WTC11 (cell line): Measurements from ENCODE around the gene ALS2CL.

ENCODE experiments used
- CBFB ChIP-seq: sonication (generic); formaldehyde crosslinking; IDR thresholded peaks from 2 replicates; pipeline ENCODE4 v1.8.1; 2022; ENCODE audit warnings: mild to moderate bottlenecking, low read depth, missing genetic modification reagents
- RELA ChIP-seq: sonication (generic); formaldehyde crosslinking; IDR thresholded peaks from 2 replicates; pipeline ENCODE4 v1.8.1; 2022; ENCODE audit warnings: missing genetic modification reagents, mild to moderate bottlenecking, borderline replicate concordance
- TF ChIP-seq, protein P1 (sequence below): fragments of 200-600 bp; IDR thresholded peaks from 2 replicates; pipeline ENCODE4 v1.8.0; 2022; ENCODE audit warnings: antibody characterized with exemption
- TF ChIP-seq, protein P2 (sequence below): sonication (generic); formaldehyde crosslinking; conservative IDR thresholded peaks from 2 replicates; pipeline ENCODE4 v1.8.1; 2023; ENCODE audit warnings: mild to moderate bottlenecking, low read depth, missing genetic modification reagents, moderate library complexity

DNA sequence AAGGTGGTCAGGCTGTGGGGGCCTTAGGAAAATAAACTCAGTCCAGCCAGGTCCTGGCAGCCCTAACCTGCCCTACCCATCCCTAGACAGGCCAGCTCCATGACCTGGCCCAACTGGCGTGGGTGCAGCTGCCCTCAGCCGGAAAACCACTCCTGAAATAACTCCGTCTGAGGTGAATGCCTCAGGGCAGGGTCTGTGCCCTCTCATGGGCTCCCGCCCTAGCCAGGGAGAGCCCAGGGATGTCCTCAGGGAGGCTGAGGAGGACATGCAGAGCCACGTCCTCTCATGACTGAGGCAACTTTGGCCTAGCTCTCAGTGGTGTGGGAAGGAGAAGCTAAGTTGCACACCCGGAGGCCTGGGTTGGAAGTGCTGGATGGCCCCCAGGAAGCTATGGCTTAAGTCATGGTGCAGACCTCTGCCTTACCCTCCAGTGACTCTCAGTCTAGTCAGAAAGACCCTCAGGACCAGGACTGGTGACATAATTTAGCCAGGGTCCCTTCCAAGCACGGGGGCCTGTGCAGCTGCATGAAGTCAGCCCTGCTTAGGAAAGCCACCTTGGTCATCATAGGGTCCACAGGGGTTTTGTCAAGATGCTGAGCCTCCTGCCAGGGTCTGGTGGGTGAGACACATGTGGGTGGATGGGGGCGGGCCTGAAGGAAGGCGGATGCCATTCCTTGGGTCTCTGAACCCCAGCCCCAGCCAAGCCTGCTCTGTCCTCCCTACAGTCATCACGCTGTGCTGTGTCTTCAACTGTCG, 15.1 kb upstream of the ALS2CL start:
- TF ChIP-seq CBFB (CRISPR knock-in tag) (no peak), RELA (CRISPR knock-in tag) (no peak)
- TF ChIP-seq, protein P1, sequence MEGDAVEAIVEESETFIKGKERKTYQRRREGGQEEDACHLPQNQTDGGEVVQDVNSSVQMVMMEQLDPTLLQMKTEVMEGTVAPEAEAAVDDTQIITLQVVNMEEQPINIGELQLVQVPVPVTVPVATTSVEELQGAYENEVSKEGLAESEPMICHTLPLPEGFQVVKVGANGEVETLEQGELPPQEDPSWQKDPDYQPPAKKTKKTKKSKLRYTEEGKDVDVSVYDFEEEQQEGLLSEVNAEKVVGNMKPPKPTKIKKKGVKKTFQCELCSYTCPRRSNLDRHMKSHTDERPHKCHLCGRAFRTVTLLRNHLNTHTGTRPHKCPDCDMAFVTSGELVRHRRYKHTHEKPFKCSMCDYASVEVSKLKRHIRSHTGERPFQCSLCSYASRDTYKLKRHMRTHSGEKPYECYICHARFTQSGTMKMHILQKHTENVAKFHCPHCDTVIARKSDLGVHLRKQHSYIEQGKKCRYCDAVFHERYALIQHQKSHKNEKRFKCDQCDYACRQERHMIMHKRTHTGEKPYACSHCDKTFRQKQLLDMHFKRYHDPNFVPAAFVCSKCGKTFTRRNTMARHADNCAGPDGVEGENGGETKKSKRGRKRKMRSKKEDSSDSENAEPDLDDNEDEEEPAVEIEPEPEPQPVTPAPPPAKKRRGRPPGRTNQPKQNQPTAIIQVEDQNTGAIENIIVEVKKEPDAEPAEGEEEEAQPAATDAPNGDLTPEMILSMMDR = no peak
- TF ChIP-seq, protein P2, sequence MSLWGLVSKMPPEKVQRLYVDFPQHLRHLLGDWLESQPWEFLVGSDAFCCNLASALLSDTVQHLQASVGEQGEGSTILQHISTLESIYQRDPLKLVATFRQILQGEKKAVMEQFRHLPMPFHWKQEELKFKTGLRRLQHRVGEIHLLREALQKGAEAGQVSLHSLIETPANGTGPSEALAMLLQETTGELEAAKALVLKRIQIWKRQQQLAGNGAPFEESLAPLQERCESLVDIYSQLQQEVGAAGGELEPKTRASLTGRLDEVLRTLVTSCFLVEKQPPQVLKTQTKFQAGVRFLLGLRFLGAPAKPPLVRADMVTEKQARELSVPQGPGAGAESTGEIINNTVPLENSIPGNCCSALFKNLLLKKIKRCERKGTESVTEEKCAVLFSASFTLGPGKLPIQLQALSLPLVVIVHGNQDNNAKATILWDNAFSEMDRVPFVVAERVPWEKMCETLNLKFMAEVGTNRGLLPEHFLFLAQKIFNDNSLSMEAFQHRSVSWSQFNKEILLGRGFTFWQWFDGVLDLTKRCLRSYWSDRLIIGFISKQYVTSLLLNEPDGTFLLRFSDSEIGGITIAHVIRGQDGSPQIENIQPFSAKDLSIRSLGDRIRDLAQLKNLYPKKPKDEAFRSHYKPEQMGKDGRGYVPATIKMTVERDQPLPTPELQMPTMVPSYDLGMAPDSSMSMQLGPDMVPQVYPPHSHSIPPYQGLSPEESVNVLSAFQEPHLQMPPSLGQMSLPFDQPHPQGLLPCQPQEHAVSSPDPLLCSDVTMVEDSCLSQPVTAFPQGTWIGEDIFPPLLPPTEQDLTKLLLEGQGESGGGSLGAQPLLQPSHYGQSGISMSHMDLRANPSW (CRISPR knock-in tag) = no peak
